Amniotic stem cell (primary cell): Measurements from ENCODE around the gene CERS6.
"Not testable (repeated sequence)": the region's sequence is repeated elsewhere in the genome, so short reads cannot be mapped to it uniquely, and the experiment has no call there.

Source experiments
- DNase-seq: peaks from one replicate; lab custom pipeline; 2025; lab: John Stamatoyannopoulos, UW

CERS6 gene

GRCh38 chr2:168501466-168502065 lies 45.5 kb downstream of the CERS6 start:
- DNase-seq, result no peak

- DNase-seq, result not testable (repeated sequence)
These were observed 46.8 kb downstream of the CERS6 start for GRCh38 chr2:168502852-168503251.

- no peak for DNase-seq
These were observed 47.8 kb downstream of the CERS6 start for GRCh38 chr2:168503901-168504300.

GRCh38 chr2:168504323-168504722 lies 48.3 kb downstream of the CERS6 start:
- DNase-seq, result no peak

- DNase-seq, result no peak
These were observed 54.2 kb downstream of the CERS6 start for GRCh38 chr2:168510125-168510756.

- no peak for DNase-seq
These were observed 58.6 kb downstream of the CERS6 start for GRCh38 chr2:168514692-168515091.

GRCh38 chr2:168515502-168515901 lies 59.4 kb downstream of the CERS6 start:
- peak; percentile 15 for DNase-seq

GRCh38 chr2:168517816-168518215 lies 61.7 kb downstream of the CERS6 start:
- DNase-seq, result no peak

- DNase-seq, result no peak
These were observed 62.5 kb downstream of the CERS6 start for GRCh38 chr2:168518555-168519066.

GRCh38 chr2:168519534-168520308 lies 63.6 kb downstream of the CERS6 start:
- no peak for DNase-seq

- DNase-seq, result no peak
These were observed 65.1 kb downstream of the CERS6 start for GRCh38 chr2:168521053-168521741.

GRCh38 chr2:168522446-168522845 lies 66.4 kb downstream of the CERS6 start:
- DNase-seq, result no peak

GRCh38 chr2:168524005-168524404 lies 67.9 kb downstream of the CERS6 start:
- DNase-seq, result no peak

GRCh38 chr2:168525020-168525419 lies 68.9 kb downstream of the CERS6 start:
- no peak for DNase-seq

- DNase-seq, result no peak
These were observed 69.8 kb downstream of the CERS6 start for GRCh38 chr2:168525716-168526446.

- no peak for DNase-seq
These were observed 70.6 kb downstream of the CERS6 start for GRCh38 chr2:168526641-168527040.

- no peak for DNase-seq
These were observed 71.9 kb downstream of the CERS6 start for GRCh38 chr2:168528016-168528415.

GRCh38 chr2:168528469-168528868 lies 72.4 kb downstream of the CERS6 start:
- no peak for DNase-seq

- DNase-seq, result no peak
These were observed 73.2 kb downstream of the CERS6 start for GRCh38 chr2:168529054-168529833.

- no peak for DNase-seq
These were observed 74.0 kb downstream of the CERS6 start for GRCh38 chr2:168529900-168530561.
